Endodermal cell (in vitro differentiated cells): ENCODE results near the gene SFPQ. TPM values are rescaled to one million over a fixed set of nuclear protein-coding genes. Genes with fewer than 3 reads are reported as not detected.
"Not testable (repeated sequence)": the region's sequence is repeated elsewhere in the genome, so short reads cannot be mapped to it uniquely, and the experiment has no call there.

Experiments
- DNase-seq: peaks from one replicate; pipeline ENCODE4 v3.0.0-alpha.2; 2017
- H3K27ac ChIP-seq: 2 replicates; pipeline ENCODE4 v1.5.1; 2013; ENCODE audit warnings: mild to moderate bottlenecking, low read depth, low read length, moderate library complexity
- H3K27me3 ChIP-seq: 2 replicates; pipeline ENCODE4 v1.6.1; 2013; ENCODE audit warnings: mild to moderate bottlenecking, low read length, moderate library complexity; ENCODE audit not compliant: insufficient read depth, control insufficient read depth, poor library complexity, severe bottlenecking
- H3K36me3 ChIP-seq: 2 replicates; pipeline ENCODE4 v1.7.0; 2013; ENCODE audit warnings: mild to moderate bottlenecking, low read length, moderate library complexity; ENCODE audit not compliant: control insufficient read depth, insufficient read depth
- H3K4me1 ChIP-seq: one replicate; pipeline ENCODE4 v1.7.0; 2013; ENCODE audit warnings: low read length; ENCODE audit not compliant: control insufficient read depth, insufficient read depth
- H3K4me3 ChIP-seq: 2 replicates; pipeline ENCODE4 v1.5.1; 2013; ENCODE audit warnings: mild to moderate bottlenecking, low read length, moderate library complexity
- H3K9ac ChIP-seq: 2 replicates; pipeline ENCODE4 v1.6.1; 2013; ENCODE audit warnings: mild to moderate bottlenecking, low read length, moderate library complexity; ENCODE audit not compliant: poor library complexity, severe bottlenecking; ENCODE audit errors: extremely low read depth
- H3K9me3 ChIP-seq: 2 replicates; pipeline ENCODE4 v1.6.1; 2013; ENCODE audit warnings: mild to moderate bottlenecking, low read length, moderate library complexity; ENCODE audit not compliant: control insufficient read depth
- H3K27ac Mint-ChIP-seq: 2 replicates; pipeline ENCODE4 v1.8.0; 2020; ENCODE audit warnings: mixed read lengths
- H3K27me3 Mint-ChIP-seq: 2 replicates; pipeline ENCODE4 v1.8.0; 2021; ENCODE audit warnings: mild to moderate bottlenecking, mixed read lengths; ENCODE audit not compliant: insufficient read depth
- H3K36me3 Mint-ChIP-seq: 2 replicates; pipeline ENCODE4 v1.8.0; 2020; ENCODE audit warnings: low read depth, mixed read lengths
- H3K4me1 Mint-ChIP-seq: 2 replicates; pipeline ENCODE4 v1.8.0; 2020; ENCODE audit warnings: mixed read lengths
- H3K4me3 Mint-ChIP-seq: 2 replicates; pipeline ENCODE4 v1.8.0; 2020; ENCODE audit warnings: mild to moderate bottlenecking, moderate library complexity, mixed read lengths
- H3K9me3 Mint-ChIP-seq: 2 replicates; pipeline ENCODE4 v1.8.0; 2020; ENCODE audit warnings: mild to moderate bottlenecking, mixed read lengths
- WGBS, 2 experiments: methylation state at CpG; one replicate each; pipeline versions ENCODE4 v1.1.5 to v1.1.7; 2013; ENCODE audit warnings: missing lambda C conversion rate in 2 of 2, mixed read lengths in 1 of 2; ENCODE audit not compliant: insufficient coverage in 1 of 2, insufficient read length in 1 of 2; 5-methylcytosine and 5-hydroxymethylcytosine counted together
- total RNA-seq, 2 donors: library from RNA; stranded (reverse); fragmentation: NEBNext Ultra II Directional in 1 of 2; extraction: Animal tissue kit (Norgen Biotek cat#: 25700) in 1 of 2; gene quantifications; 2 replicates in 1 of 2; 3 replicates in 1 of 2; pipeline ENCODE4 v1.2.1, GENCODE V29; 2021
- TF ChIP-seq, protein P1 (sequence below): fragments of 200-600 bp; sonication (generic); conservative IDR thresholded peaks from 2 replicates; pipeline ENCODE4 v1.5.0; 2021; ENCODE audit warnings: antibody characterized with exemption, mild to moderate bottlenecking

Gene SFPQ
- total RNA-seq, 2 donors from 2014 or later: 350 to 491 TPM

DNA sequence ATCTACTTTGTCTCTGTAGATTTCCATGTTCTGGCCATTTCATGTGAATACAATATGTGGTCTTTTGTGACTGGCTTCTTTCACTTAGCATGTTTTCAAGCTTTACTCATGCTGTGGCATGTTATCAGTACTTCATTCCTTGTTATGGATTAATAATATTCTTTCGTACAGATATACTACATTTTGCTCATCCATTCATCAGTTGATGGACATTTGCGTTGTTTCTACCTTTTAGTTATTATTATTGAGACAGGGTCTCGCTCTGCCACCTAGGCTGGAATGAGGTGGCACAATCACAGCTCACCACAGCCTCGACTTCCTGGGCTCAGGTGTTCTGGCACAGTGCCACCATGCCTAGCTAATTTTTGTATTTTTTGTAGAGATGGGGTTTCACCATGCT, 21.4 kb downstream of the SFPQ start:
- DNase-seq: no peak
- H3K27ac Mint-ChIP-seq: no peak overlapping the region
- Histone ChIP-seq H3K4me1 (peaks cover 3% of the 10 kb centered on the region), H3K36me3 (peaks cover 17% of the 10 kb centered on the region), H3K9ac (no peak overlapping the region), H3K27ac (no peak overlapping the region), H3K4me3 (no peak overlapping the region), H3K9me3 (no peaks in the 10 kb centered on the region), H3K27me3 (no peaks in the 10 kb centered on the region)
- H3K27me3 Mint-ChIP-seq: no peaks in the 10 kb centered on the region
- peaks cover 5% of the 10 kb centered on the region for H3K4me1 Mint-ChIP-seq
- H3K36me3 Mint-ChIP-seq: peaks cover 18% of the 10 kb centered on the region
- H3K9me3 Mint-ChIP-seq: no peaks in the 10 kb centered on the region
- TF ChIP-seq, protein P1, sequence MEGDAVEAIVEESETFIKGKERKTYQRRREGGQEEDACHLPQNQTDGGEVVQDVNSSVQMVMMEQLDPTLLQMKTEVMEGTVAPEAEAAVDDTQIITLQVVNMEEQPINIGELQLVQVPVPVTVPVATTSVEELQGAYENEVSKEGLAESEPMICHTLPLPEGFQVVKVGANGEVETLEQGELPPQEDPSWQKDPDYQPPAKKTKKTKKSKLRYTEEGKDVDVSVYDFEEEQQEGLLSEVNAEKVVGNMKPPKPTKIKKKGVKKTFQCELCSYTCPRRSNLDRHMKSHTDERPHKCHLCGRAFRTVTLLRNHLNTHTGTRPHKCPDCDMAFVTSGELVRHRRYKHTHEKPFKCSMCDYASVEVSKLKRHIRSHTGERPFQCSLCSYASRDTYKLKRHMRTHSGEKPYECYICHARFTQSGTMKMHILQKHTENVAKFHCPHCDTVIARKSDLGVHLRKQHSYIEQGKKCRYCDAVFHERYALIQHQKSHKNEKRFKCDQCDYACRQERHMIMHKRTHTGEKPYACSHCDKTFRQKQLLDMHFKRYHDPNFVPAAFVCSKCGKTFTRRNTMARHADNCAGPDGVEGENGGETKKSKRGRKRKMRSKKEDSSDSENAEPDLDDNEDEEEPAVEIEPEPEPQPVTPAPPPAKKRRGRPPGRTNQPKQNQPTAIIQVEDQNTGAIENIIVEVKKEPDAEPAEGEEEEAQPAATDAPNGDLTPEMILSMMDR: no peak
- 96% methylated on average over 4 of the region's 4 CpGs; no CpG with 5 or more reads in 1 of the 2 experiments for WGBS, 2 experiments
- H3K4me3 Mint-ChIP-seq: no peak overlapping the region

DNA sequence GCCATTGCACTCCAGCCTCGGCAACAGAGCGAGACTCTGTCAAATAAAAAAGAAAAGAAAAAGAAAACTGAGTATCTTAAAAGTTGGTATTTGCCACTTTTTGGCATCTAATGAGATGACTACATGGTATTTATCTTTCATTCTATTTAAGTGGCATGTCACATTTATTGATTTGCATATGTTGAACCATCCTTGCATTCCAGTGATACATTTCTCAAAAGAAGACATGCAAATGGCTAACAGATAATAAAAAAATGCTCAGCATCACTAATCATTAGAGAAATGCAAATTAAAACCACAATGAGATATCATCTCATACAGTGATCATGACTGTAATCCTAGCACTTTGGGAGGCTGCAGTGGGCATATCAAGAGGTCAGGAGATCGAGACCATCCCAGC, 28.1 kb downstream of the SFPQ start:
- Mint-ChIP-seq H3K36me3 (no peaks in the 10 kb centered on the region), H3K27me3 (no peaks in the 10 kb centered on the region), H3K9me3 (peaks cover 16% of the 10 kb centered on the region), H3K4me1 (no peaks in the 10 kb centered on the region), H3K27ac (no peak overlapping the region), H3K4me3 (no peak overlapping the region)
- Histone ChIP-seq H3K27ac (no peak overlapping the region), H3K9ac (no peak overlapping the region), H3K27me3 (no peaks in the 10 kb centered on the region), H3K36me3 (no peaks in the 10 kb centered on the region), H3K9me3 (peaks cover 12% of the 10 kb centered on the region), H3K4me1 (no peaks in the 10 kb centered on the region), H3K4me3 (no peak overlapping the region)
- no peak for DNase-seq
- 95 to 100% methylated on average over 2 to 3 of the region's 3 CpGs for WGBS, 2 experiments
- TF ChIP-seq, protein P1: no peak

DNA sequence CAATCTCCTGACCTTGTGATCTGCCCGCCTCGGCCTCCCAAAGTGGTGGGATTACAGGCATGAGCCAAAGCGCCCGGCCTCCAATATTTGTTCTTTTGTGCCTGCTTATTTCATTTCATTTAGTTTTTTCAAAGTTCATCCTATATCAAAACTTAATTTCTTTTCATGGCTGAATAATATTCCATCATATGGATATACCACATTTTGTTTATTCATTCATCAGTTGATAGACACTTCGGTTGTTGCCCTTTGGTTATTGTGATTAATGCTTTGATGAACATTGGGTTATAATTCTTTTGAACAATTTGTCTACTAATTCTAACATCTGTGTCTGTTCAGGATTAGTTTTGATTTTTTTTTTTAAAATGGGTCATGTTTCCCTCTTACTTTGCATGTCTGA, 41.7 kb downstream of the SFPQ start:
- Mint-ChIP-seq H3K9me3 (peaks cover 6% of the 10 kb centered on the region), H3K4me3 (no peak overlapping the region), H3K27me3 (no peaks in the 10 kb centered on the region), H3K4me1 (no peaks in the 10 kb centered on the region), H3K27ac (no peak overlapping the region), H3K36me3 (no peaks in the 10 kb centered on the region)
- Histone ChIP-seq H3K9ac (no peak overlapping the region), H3K4me3 (no peak overlapping the region), H3K27me3 (no peaks in the 10 kb centered on the region), H3K9me3 (no peaks in the 10 kb centered on the region), H3K27ac (no peak overlapping the region), H3K36me3 (no peaks in the 10 kb centered on the region), H3K4me1 (no peaks in the 10 kb centered on the region)
- TF ChIP-seq, protein P1: no peak
- DNase-seq: no peak
- WGBS, 2 experiments: 90% methylated on average over 4 to 5 of the region's 5 CpGs

DNA sequence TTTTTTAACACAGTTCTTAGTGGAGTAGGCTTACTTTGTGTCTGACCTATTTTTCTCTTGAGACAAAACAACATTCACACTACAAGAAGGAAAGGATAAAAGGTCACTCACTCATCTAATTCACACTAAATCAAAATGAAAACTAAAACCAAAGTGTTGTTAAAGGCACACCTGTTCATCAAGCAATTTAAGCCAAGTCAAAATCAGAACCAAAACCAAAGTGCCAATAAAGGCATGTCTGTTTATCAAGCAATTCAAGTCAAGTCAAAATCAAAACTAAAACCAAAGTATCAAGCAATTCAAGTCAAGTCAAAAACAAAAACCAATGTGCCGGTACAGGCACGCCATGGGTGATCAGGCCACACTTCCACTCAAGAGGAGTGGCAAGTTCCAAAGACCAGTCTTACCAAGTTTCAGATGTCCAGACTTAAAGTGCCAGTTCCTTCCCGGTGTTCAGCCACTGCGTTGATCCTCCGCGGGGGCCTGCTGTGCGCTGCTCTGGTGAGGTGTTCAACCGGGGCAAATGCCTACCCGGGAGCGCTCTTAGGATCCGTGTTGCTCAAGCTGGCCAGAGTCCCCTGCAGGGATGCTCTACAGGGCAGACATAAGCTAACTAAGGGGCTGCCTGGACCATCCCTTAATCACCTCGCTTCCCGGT, 46.9 kb downstream of the SFPQ start:
- not testable (repeated sequence) for H3K4me3 Mint-ChIP-seq, H3K27ac ChIP-seq, H3K36me3 ChIP-seq, H3K9me3 Mint-ChIP-seq, DNase-seq, H3K9ac ChIP-seq, H3K36me3 Mint-ChIP-seq, H3K4me1 ChIP-seq, H3K9me3 ChIP-seq, H3K27me3 Mint-ChIP-seq, H3K27me3 ChIP-seq, H3K4me1 Mint-ChIP-seq, H3K4me3 ChIP-seq, H3K27ac Mint-ChIP-seq
- WGBS, 2 experiments: 92 to 94% methylated on average over 12 to 13 of the region's 13 CpGs
